Parathyroid adenoma (tissue), 2 donors: ENCODE results near the gene PGPEP1.
A peak's percentile ranks its signal among the peaks of the same experiment; 100 is the strongest.
"Not testable (repeated sequence)": the region's sequence is repeated elsewhere in the genome, so short reads cannot be mapped to it uniquely, and the experiment has no call there.

Source experiments
- H2AFZ ChIP-seq: fragments of 300-600 bp; sonication (generic); one replicate; pipeline ENCODE4 v1.7.0; 2017; ENCODE audit warnings: antibody characterized with exemption, mild to moderate bottlenecking
- H3K27ac ChIP-seq: fragments of 300-600 bp; sonication (generic); one replicate; pipeline ENCODE4 v1.7.0; 2017
- H3K27me3 ChIP-seq: fragments of 300-600 bp; sonication (generic); one replicate; pipeline ENCODE4 v1.7.0; 2017; ENCODE audit warnings: low read length; ENCODE audit not compliant: control insufficient read depth, insufficient read depth
- H3K36me3 ChIP-seq: fragments of 300-600 bp; sonication (generic); one replicate; pipeline ENCODE4 v1.7.0; 2017; ENCODE audit warnings: low read length; ENCODE audit not compliant: control insufficient read depth, insufficient read depth
- H3K4me1 ChIP-seq: fragments of 300-600 bp; sonication (generic); one replicate; pipeline ENCODE4 v1.7.0; 2017; ENCODE audit warnings: control low read depth
- H3K4me2 ChIP-seq: fragments of 300-600 bp; sonication (generic); one replicate; pipeline ENCODE4 v1.7.0; 2017; ENCODE audit warnings: low read length
- H3K4me3 ChIP-seq: fragments of 300-600 bp; sonication (generic); one replicate; pipeline ENCODE4 v1.7.0; 2017; ENCODE audit warnings: low read depth, low read length
- H3K79me2 ChIP-seq: fragments of 300-600 bp; sonication (generic); one replicate; pipeline ENCODE4 v1.7.0; 2017; ENCODE audit warnings: control low read depth
- H3K9ac ChIP-seq: fragments of 300-600 bp; sonication (generic); one replicate; pipeline ENCODE4 v1.7.0; 2017; ENCODE audit warnings: mild to moderate bottlenecking
- H3K9me3 ChIP-seq: fragments of 300-600 bp; sonication (generic); one replicate; pipeline ENCODE4 v1.7.0; 2017; ENCODE audit warnings: low read length; ENCODE audit not compliant: control insufficient read depth
- TF ChIP-seq, protein P1 (sequence below): fragments of 300-600 bp; sonication (generic); IDR thresholded peaks from one replicate; pipeline ENCODE4 v1.7.0; 2017; ENCODE audit warnings: antibody characterized with exemption, mild to moderate bottlenecking
- donor health status: primary hyperparathyroidism.

Gene PGPEP1

DNA sequence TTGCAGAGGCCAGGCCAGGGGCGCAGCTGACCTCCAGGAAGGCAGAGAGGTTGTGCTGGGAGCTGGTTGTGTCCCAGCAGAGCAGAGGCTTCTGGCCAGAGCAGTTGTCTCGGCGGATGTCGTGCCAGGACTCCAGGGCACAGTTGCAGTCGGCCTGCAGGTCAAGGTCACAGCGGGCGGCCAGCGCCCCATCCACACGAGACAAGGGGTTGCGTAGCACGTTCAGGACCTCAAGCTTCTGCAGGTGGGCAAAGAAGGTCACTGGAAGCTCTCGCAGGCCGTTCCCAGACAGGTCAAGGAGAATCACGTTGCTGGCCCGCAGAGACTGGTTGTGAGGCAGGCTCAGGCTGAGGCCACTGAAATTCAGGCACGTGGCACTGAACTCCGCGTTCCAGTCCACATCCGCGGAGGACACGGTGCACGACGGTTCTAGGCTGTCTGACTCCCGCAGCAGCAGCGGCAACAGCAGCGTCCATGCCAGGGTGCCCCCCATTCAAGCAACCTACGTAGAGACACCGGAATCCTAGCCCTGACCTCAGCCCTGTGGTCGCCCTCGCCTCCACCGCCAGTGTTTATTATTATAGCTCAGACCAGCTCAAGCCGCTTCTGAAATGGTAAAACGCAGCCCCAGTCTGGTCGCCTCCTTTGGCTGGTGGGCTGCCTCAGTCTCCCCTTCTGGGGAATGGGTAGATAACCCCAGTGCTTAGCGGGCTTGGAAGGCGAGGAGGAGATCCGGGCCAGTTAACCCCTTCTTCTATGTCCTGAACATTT, 56.3 kb downstream of the PGPEP1 start:
- H3K36me3 ChIP-seq: no peaks in the 10 kb centered on the region
- TF ChIP-seq, protein P1, sequence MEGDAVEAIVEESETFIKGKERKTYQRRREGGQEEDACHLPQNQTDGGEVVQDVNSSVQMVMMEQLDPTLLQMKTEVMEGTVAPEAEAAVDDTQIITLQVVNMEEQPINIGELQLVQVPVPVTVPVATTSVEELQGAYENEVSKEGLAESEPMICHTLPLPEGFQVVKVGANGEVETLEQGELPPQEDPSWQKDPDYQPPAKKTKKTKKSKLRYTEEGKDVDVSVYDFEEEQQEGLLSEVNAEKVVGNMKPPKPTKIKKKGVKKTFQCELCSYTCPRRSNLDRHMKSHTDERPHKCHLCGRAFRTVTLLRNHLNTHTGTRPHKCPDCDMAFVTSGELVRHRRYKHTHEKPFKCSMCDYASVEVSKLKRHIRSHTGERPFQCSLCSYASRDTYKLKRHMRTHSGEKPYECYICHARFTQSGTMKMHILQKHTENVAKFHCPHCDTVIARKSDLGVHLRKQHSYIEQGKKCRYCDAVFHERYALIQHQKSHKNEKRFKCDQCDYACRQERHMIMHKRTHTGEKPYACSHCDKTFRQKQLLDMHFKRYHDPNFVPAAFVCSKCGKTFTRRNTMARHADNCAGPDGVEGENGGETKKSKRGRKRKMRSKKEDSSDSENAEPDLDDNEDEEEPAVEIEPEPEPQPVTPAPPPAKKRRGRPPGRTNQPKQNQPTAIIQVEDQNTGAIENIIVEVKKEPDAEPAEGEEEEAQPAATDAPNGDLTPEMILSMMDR: no peak
- H3K27ac ChIP-seq: no peak overlapping the region
- H3K4me3 ChIP-seq: no peak overlapping the region
- no peak overlapping the region for H2AFZ ChIP-seq
- H3K27me3 ChIP-seq: no peaks in the 10 kb centered on the region
- peaks cover 5% of the 10 kb centered on the region for H3K4me1 ChIP-seq
- H3K9me3 ChIP-seq: no peaks in the 10 kb centered on the region
- H3K79me2 ChIP-seq: no peaks in the 10 kb centered on the region
- H3K9ac ChIP-seq: no peak overlapping the region
- H3K4me2 ChIP-seq: peak overlapping the region; percentile 38

DNA sequence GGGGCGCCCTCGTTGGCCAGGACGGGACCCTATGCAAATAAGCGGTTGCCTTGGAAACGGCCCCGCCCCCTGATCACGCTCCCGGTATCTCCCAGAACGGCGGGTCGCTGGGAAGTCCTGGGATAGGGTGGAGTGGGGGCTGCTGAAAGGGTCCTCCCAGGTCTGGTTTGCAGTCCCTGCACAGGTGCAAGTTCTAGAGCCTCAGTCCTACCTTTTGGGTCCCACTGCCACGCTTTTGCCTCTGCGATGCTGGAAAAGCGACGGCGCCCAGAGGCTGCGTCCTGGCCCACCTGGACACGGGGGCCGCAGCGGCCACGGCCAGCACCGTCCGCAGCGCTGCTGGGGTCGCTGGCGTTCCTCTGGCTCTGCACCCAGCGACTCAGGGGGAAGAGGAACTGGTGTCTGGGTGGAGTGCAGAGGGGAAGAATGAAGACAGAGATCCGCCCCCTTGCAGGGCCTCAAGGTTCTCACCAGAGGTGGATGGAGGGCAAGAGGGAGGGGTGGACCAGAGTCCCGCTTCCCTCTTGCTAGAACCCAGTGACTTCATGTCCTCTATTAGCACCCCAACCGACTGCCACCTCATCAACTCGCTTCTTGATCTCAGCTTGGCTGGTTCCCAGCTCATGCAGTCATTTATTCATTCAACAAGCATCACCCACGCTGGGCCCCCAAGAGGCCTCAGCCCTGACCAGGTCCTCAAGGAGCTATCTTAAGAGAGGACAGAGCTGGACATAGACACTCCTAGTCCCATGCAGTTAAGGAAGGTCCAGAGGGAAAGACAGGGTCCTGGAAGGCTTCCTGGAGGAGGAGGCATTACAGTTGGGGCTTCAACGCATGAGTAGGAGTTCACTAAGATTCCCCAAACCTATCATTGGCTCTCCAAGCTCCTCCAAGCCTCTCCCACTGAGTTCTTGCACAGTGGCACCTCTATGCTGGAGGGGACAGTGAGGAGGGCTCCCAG, 57.1 kb downstream of the PGPEP1 start, which contains the start of gene LRRC25:
LRRC25 (minus strand) TSS at position 381 of the 961 bp plus-strand sequence. CDS start 659 bp downstream, outside the sequence.
- Histone ChIP-seq H3K79me2 (no peaks in the 10 kb centered on the region), H3K9me3 (no peaks in the 10 kb centered on the region), H3K27me3 (no peaks in the 10 kb centered on the region), H2AFZ (no peak within 1 kb of the TSS), H3K9ac (no peak within 1 kb of the TSS), H3K4me3 (no peak within 1 kb of the TSS), H3K36me3 (no peaks in the 10 kb centered on the region), H3K27ac (peak within 1 kb of the TSS; percentile 4), H3K4me2 (peak within 1 kb of the TSS; percentile 38), H3K4me1 (peaks cover 5% of the 10 kb centered on the region)
- TF ChIP-seq, protein P1: no peak

DNA sequence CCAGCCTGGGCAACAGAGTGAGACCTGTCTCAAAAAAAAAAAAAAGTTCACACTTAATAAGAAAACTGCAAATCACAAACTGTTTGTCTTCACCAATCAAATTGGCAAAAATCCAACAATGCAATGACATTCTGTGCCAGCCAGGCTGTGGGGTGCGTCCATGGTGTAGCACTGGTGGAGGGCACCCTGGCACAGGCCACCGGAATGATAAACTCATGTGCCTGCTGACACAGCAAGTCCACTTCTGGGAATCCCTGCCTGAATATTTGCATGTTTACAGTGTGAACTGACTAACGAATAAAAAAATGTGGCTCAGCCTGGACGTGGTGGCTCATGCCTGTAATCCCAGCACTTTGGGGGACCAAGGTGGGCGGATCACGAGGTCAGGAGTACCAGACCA, 58.6 kb downstream of the PGPEP1 start:
- Histone ChIP-seq H3K27me3 (no peaks in the 10 kb centered on the region), H3K4me3 (no peak overlapping the region), H3K79me2 (no peaks in the 10 kb centered on the region), H3K9me3 (no peaks in the 10 kb centered on the region), H3K36me3 (no peaks in the 10 kb centered on the region), H2AFZ (no peak overlapping the region), H3K4me2 (peak overlapping the region; percentile 9), H3K9ac (no peak overlapping the region), H3K4me1 (peaks cover 5% of the 10 kb centered on the region), H3K27ac (peak overlapping the region; percentile 4)
- TF ChIP-seq, protein P1: peak; percentile 24

DNA sequence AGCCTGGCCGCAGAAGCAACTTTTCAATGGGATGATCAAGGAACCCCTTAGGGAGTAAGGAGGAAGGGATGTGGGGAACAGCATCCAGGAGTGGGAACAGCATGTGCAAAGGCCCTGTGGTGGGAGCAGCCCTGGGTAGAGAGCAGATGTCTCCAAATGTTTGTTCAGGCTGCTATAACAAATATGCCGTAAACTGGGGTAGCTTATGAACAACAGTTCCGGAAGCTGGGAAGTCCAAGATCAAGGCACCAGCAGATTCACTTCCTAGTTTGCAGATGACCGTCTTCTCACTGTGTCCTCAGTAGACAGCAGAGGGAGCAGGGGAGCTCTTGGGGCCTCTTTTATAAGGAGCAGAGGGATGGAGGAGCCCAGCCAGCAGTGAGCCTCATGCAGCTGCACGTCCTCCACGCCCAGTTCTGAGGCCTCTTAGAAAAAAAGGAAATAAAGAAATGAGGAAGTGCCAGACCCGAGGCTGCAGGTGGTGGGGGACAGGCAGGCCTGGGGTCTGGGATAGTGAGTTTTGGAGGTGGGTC, 61.2 kb downstream of the PGPEP1 start:
- no peaks in the 10 kb centered on the region for H3K9me3 ChIP-seq
- H3K36me3 ChIP-seq: no peaks in the 10 kb centered on the region
- H3K4me3 ChIP-seq: no peak overlapping the region
- TF ChIP-seq, protein P1: peak; percentile 42
- H2AFZ ChIP-seq: no peak overlapping the region
- no peak overlapping the region for H3K4me2 ChIP-seq
- peaks cover 5% of the 10 kb centered on the region for H3K4me1 ChIP-seq
- no peaks in the 10 kb centered on the region for H3K27me3 ChIP-seq
- no peaks in the 10 kb centered on the region for H3K79me2 ChIP-seq
- H3K9ac ChIP-seq: no peak overlapping the region
- H3K27ac ChIP-seq: no peak overlapping the region

DNA sequence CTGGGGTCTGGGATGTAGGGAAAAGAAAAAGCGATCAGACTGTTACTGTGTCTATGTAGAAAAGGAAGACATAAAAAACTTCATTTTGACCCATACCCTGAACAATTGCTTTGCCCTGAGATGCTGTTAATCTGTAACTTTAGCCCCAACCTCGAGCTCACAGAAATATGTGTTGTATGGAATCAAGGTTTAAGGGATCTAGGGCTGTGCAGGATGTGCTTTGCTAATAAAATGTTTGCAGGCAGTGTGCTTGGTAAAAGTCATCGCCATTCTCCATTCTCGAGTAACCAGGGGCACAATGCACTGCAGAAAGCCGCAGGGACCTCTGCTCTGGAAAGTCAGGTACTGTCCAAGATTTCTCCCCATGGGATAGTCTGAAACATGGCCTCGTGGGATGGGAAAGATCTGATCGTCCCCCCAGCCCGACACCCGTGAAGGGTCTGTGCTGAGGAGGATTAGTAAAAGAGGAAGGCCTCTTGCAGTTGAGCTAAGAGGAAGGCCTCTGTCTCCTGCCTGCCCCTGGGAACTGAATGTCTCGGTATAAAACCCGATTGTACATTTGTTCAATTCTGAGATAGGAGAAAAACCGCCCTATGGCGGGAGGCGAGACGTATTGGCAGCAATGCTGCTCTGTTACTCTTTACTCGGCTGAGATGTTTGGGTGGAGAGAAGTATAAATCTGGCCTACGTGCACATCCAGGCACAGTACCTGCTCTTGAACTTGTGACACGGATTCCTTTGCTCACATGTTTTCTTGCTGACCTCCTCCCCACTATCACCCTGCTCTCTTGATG, 62.3 kb downstream of the PGPEP1 start:
- H3K4me3 ChIP-seq, H3K36me3 ChIP-seq, H3K27me3 ChIP-seq, H3K9ac ChIP-seq, H3K4me2 ChIP-seq, H3K9me3 ChIP-seq, H3K4me1 ChIP-seq, H3K27ac ChIP-seq, H2AFZ ChIP-seq, H3K79me2 ChIP-seq: not testable (repeated sequence)

DNA sequence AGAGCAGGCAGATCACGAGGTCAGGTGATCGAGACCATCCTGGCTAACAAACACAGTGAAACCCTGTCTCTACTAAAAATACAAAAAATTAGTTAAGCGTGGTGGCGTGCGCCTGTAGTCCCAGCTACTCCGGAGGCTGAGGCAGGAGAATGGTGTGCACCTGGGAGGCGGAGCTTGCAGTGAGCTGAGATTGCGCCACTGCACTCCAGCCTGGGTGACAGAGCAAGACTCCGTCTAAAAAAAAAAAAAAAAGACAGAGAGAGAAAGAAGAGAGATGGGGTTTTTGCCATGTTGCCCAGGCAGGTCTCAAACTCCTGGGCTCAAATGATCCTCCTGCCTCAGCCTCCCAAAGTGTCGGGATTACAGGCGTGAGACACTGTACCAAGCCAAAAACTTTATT, 65.4 kb downstream of the PGPEP1 start:
- not testable (repeated sequence) for H3K36me3 ChIP-seq, H3K9me3 ChIP-seq, H3K27me3 ChIP-seq, H3K4me2 ChIP-seq, H3K9ac ChIP-seq, H3K79me2 ChIP-seq, H2AFZ ChIP-seq, H3K27ac ChIP-seq, H3K4me3 ChIP-seq, H3K4me1 ChIP-seq
